ENCODE measurements around the gene MOG. TPM values are rescaled to one million over a fixed set of nuclear protein-coding genes. Genes with fewer than 3 reads are reported as not detected.

Gene MOG
- polyA plus RNA-seq, 2 of the 4 experiments (the other 2 are of a cell fraction): not detected

- Histone ChIP-seq H3K4me3 (no peak overlapping the region), H3K4me1 (peaks cover 6% of the 10 kb centered on the region; the same call in 2 of the 3 replicates), H3K4me2 (no peak overlapping the region), H3K9me3 (no peaks in the 10 kb centered on the region), H3K27ac (no peak overlapping the region)
- POLR2A ChIA-PET: interaction anchor here (0.7 kb wide), 1 partner anchor 7 kb away, joined by 3 read pairs; the partner anchor contains the start of gene GABBR1
- CTCF ChIA-PET: interaction anchor here (1.4 kb wide), 1 partner anchor 28 kb away, joined by 4 read pairs; no protein-coding TSS in a partner anchor
- TF ChIP-seq RAD21 (conservative IDR thresholded peaks at IDR 0.05 in 1 of 2, IDR thresholded peaks at IDR 0.05 in 1 of 2) (no peak), RFX5 (IDR thresholded peaks at IDR 0.05) (no peak), BCL3 (IDR thresholded peaks at IDR 0.05) (no peak), ATOH8 (CRISPR knock-in tag; IDR thresholded peaks at IDR 0.05; ENCODE audit: low read depth) (no peak), USF2 (IDR thresholded peaks at IDR 0.05) (no peak), TP53 (CRISPR knock-in tag; IDR thresholded peaks at IDR 0.05) (no peak), SREBF2 (IDR thresholded peaks at IDR 0.05) (no peak), POLR2AphosphoS2 (conservative IDR thresholded peaks at IDR 0.05; ENCODE audit: low read length) (no peak), ZFP36 (IDR thresholded peaks at IDR 0.05; ENCODE audit: borderline replicate concordance, partially characterized antibody) (no peak), GATA3 (IDR thresholded peaks at IDR 0.05; ENCODE audit: borderline replicate concordance) (no peak), HOXB5 (CRISPR knock-in tag; IDR thresholded peaks at IDR 0.05) (no peak), KDM5A (IDR thresholded peaks at IDR 0.05) (no peak), HDAC2 (IDR thresholded peaks at IDR 0.05) (no peak), KDM1A (IDR thresholded peaks at IDR 0.05; ENCODE audit: low read depth) (no peak)
- WGBS (ENCODE audit: missing lambda C conversion rate): 79% methylated on average over 7 of the region's 7 CpGs
- ATAC-seq: no peak
- no peak for DNase-seq (ENCODE audit: low read depth in 1 of 2, low spot score in 1 of 2)
- FAIRE-seq: no peak
Observed at GRCh38 chr6:29625337-29625930, 31.5 kb upstream of the MOG start.

GRCh38 chr6:29626948-29627754 is 29.7 kb upstream of the MOG start:
- H3K4me2 ChIP-seq: peak overlapping the region; percentile 99
- no peak for FAIRE-seq
- peak overlapping the region; percentile 56 for H3K4me3 ChIP-seq

More at GRCh38 chr6:29626948-29627754, 29.7 kb upstream of the MOG start:
- CTCF ChIA-PET: interaction anchor here (0.7 to 1.6 kb wide), 2 partner anchors 21 to 23 kb away, joined by 3 to 4 read pairs; no protein-coding TSS in a partner anchor
- peak overlapping the region; percentile 67 to 86 for H3K27ac ChIP-seq
- ATAC-seq (no peak), DNase-seq (ENCODE audit: low read depth in 1 of 2, low spot score in 1 of 2) (no peak)
- H3K9me3 ChIP-seq: no peaks in the 10 kb centered on the region
- peaks cover 14% of the 10 kb centered on the region for H3K4me1 ChIP-seq
- no peak for TF ChIP-seq ESRRA (IDR thresholded peaks at IDR 0.05; ENCODE audit: borderline replicate concordance, low read length)
- no peak for TF ChIP-seq BCL3 (IDR thresholded peaks at IDR 0.05)
- no peak for TF ChIP-seq CEBPB (IDR thresholded peaks at IDR 0.05)
- no peak for TF ChIP-seq SMC3 (IDR thresholded peaks at IDR 0.05)
- no peak for TF ChIP-seq CBX8 (IDR thresholded peaks at IDR 0.05)
- no peak for TF ChIP-seq ZFP36 (IDR thresholded peaks at IDR 0.05; ENCODE audit: borderline replicate concordance, partially characterized antibody)
- no peak for TF ChIP-seq FOSL2 (IDR thresholded peaks at IDR 0.05)
- no peak for TF ChIP-seq FOSL2 (CRISPR knock-in tag; IDR thresholded peaks at IDR 0.05)
- TF ChIP-seq RARB (CRISPR knock-in tag; IDR thresholded peaks at IDR 0.05): no peak
- no peak for TF ChIP-seq NPAS2 (CRISPR knock-in tag; IDR thresholded peaks at IDR 0.05; ENCODE audit: borderline replicate concordance)
- TF ChIP-seq JUNB (IDR thresholded peaks at IDR 0.05): no peak
- no peak for TF ChIP-seq ZNF302 (CRISPR knock-in tag; IDR thresholded peaks at IDR 0.05)
- no peak for TF ChIP-seq ZSCAN20 (CRISPR knock-in tag; IDR thresholded peaks at IDR 0.05)
- TF ChIP-seq CHD2 (IDR thresholded peaks at IDR 0.05; ENCODE audit: low read length, partially characterized antibody): no peak
- no peak for TF ChIP-seq MAX (IDR thresholded peaks at IDR 0.05)
- POLR2A ChIA-PET: interaction anchor here (0.6 kb wide), 1 partner anchor 869 kb away, joined by 3 read pairs; no protein-coding TSS in a partner anchor
- WGBS (ENCODE audit: missing lambda C conversion rate): 93% methylated on average over 10 of the region's 31 CpGs
